CD4-positive, alpha-beta T cell treated with Interferon alpha-2 for 1 hour (primary cell): ENCODE measurements around the gene VASH2.
"Not testable (repeated sequence)": the region's sequence is repeated elsewhere in the genome, so short reads cannot be mapped to it uniquely, and the experiment has no call there.

Experiments used
- DNase-seq, 2 donors: peaks; one replicate each; pipeline ENCODE4 v3.0.0-alpha.2; 2020 to 2022

VASH2 gene

DNA sequence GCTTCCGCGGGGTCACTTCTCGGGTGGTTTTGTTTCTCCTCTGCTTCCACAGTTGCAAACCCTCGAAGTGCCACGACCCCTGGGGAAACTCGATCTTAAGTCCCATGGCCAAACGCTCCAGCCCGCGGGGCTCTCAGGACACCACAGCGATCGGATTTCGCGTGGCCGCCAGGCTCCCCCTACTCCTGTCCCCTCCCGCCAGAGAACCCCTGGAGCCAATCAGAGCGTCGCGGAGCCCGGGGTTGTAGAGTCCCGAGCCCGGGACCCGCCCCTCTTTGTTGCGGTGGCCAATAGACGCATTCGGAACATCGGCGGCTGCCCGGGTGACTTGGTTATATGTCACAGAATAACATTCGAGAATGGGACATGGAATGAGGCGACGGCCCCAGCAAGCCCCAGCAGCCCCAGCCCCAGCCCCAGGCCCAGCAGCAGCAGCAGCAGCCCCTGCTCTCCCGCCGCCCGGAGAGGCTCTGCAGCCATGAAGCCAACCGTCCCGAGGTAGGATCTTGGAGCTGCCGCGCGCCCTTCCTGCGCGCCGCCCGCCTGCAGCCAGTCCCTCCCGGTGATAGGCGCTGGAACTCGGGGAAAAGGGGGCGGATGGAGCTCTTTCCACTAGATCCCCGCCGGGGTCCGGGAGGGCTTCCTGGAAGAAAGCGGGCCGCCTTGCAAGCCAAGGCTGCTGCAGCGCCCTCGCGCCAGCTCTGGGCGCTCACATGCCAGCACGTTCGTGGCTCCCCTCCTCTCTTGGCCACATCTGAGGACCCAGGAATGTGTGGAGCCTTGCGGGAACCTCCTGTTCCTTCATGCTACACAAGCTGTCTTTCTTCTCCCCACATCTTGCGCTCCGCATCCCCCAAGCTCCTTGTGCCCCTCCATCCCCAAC lies at the start of gene VASH2:
Gene VASH2, plus strand, starts transcription at position 299 of the 883 bp plus-strand sequence. CDS start 1,002 bp downstream, outside the sequence.
- peak; percentile 59 to 67 for DNase-seq

DNA sequence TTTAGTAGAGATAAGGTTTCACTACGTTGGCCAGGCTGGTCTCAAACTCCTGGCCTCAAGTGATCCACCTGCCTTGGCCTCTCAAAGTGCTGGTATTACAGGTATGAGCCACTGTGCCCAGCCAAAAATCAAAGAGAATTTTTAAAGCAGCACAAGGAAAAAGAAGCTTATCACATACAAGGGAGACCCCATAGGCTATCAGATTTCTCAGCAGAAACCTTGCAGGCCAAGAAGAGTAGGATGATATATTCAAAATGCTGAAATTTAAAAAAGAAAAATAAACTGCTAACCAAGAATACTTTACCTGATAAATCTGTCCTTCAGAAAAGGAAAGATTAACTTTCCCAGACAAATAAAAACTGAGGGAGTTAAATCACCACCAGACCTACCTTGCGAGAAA lies 49.1 kb upstream of the VASH2 start:
- no peak for DNase-seq

DNA sequence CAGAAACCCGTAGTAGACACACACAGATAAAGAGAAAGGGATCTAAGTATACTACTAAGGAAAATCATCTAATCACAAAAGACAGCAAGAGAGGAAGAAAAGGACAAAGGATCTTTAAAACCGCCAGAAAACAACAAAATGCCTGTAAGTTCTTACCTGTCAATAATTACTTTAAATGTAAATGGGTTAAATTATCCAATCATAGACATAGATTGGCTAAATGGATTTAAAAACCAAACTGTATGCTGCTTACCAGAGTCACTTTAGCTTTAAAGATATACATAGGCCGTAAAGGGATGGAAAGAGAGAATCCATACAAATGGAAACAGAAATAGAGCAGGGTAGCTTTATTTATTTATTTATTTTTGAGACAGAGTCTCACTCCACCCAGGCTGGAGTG lies 48.3 kb upstream of the VASH2 start:
- DNase-seq = no peak

- no peak for DNase-seq
Observed at GRCh38 chr1:212903664-212904063, 46.7 kb upstream of the VASH2 start.

GRCh38 chr1:212908071-212908470 lies 42.3 kb upstream of the VASH2 start:
- not testable (repeated sequence) for DNase-seq

GRCh38 chr1:212908971-212909370 lies 41.4 kb upstream of the VASH2 start:
- DNase-seq = no peak

- no peak for DNase-seq
Observed at GRCh38 chr1:212909652-212910063, 40.7 kb upstream of the VASH2 start.

DNA sequence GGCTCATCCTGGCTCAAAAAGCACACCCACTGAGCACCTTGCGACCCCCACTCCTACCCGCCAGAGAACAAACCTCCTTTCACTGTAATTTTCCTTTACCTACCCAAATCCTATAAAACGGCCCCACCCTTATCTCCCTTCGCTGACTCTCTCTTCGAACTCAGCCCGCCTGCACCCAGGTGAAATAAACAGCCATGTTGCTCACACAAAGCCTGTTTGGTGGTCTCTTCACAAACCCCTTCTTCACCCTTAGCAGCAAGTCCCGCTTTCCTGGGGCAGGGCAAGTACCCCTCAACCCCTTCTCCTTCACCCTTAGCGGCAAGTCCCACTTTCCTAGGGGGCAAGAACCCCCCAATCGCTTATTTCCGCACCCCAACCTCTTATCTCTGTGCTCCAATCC lies 40.1 kb upstream of the VASH2 start:
- DNase-seq = not testable (repeated sequence)

GRCh38 chr1:212913638-212914037 lies 36.7 kb upstream of the VASH2 start:
- not testable (repeated sequence) for DNase-seq

DNA sequence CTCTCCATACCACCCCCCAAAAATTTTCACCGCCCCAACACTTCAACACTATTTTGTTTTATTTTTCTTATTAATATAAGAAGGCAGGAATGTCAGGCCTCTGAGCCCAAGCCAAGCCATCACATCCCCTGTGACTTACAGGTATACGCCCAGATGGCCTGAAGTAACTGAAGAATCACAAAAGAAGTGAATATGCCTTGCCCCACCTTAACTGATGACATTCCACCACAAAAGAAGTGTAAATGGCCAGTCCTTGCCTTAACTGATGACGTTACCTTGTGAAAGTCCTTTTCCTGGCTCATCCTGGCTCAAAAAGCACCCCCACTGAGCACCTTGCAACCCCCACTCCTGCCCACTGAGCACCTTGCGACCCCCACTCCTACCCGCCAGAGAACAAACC lies 36.2 kb upstream of the VASH2 start:
- DNase-seq = not testable (repeated sequence)

- no peak for DNase-seq
Observed at GRCh38 chr1:212914789-212915188, 35.6 kb upstream of the VASH2 start.

GRCh38 chr1:212915245-212916091 lies 34.9 kb upstream of the VASH2 start:
- DNase-seq = no peak

- DNase-seq = peak in 1 of 2 donors; percentile 5
Observed at GRCh38 chr1:212916481-212917133, 33.7 kb upstream of the VASH2 start.

DNA sequence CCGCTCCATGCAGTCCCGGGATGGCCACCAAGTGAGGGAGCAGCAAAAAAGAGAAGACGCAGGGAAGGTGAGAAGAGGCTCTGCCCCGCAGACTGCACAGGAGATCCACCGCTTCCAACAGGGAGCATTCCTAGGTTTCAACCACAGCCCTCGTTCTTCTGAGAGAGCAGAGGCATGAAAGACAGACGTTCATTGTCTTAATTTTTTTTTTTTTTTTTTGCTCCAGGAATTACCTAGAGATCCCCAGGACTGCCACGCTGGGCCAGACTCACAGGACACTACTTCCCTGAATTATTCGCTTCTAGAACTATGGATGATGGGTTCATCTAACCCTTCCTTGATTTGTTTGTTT lies 33.2 kb upstream of the VASH2 start:
- no peak for DNase-seq

GRCh38 chr1:212917858-212918257 lies 32.5 kb upstream of the VASH2 start:
- no peak for DNase-seq

DNA sequence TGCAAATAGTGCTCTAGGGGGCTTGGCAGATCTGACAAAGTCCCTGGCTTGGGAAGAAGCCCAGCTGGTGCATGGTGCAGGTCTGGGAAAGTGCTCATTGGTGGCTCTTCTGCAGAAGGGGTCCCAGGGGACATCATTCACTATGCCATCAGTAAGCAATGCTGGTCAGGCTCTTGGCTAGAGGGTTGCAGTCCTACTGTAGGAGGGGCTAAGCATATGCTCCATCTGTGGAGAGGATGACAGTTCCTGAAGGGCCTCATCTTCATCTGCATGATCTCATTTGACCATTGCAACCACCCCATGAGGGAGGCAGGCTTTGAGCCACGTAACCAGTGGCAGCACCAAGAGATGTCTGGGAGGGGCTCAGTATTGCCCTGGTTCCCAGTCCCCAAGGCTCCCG lies 31.5 kb upstream of the VASH2 start:
- DNase-seq = no peak

DNA sequence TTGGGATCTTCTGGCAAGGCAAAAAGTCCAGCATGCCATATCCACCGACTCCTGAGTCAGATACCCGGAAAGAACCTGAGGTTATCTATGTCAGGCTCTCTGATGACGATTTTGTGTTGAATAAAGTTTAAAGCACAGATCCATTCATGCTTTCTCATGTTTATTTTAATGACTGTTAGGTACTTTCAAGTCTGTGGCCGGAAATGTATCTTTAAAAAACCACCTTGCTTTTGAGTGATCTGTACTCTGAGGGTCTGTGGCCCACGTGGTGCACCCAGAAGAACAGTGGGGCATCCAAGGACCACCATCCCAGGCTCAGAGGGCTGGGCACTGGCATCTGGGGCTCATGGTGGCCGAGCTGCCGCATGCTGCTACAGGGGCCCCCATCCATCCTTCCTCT lies 30.1 kb upstream of the VASH2 start:
- no peak for DNase-seq

DNA sequence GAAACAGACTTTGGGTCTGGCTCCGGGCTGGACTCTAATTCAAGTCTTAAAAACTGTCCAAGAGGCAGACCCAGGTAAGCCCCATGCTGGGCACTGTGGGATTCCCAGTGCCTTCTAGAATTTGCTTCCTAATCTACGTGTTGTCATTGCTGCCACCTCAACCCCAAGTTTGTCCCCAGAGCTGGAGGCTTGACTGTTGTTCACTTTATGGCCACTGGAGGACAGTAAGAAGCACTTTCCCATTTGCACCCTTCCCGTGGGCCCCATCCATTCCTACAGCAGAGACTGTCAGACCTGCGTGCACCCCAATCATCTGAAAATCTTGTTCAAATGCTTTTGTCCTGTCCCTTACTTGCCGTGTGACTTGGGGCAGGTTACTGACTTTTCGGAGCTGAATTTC lies 29.4 kb upstream of the VASH2 start:
- no peak for DNase-seq

DNA sequence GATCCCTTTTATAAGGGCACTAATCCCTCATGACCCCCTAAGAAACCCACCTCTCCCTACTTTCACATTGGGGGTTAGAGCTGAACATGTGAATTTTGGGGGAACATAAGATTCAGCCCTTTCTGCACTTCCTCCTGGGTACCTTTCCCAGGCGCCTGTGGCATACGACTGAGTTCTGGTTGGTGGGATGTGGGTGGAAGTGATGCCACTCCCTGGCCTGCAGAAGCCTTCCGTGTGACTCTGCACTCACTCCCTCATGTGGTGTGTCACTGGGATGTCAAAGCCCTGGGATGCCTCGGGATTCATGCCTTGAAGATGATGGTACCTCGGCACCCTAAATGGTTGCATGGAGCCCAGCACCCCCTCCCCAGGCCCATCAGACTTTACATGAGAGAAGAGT lies 28.3 kb upstream of the VASH2 start:
- DNase-seq = no peak

- DNase-seq = no peak
Observed at GRCh38 chr1:212926372-212926771, 24.0 kb upstream of the VASH2 start.

- DNase-seq = no peak
Observed at GRCh38 chr1:212928323-212929291, 21.7 kb upstream of the VASH2 start.
